Neuronal stem cell (in vitro differentiated cells): ENCODE results near the gene BCAP31.
A peak's percentile ranks its signal among the peaks of the same experiment; 100 is the strongest.
"Not testable (repeated sequence)": the region's sequence is repeated elsewhere in the genome, so short reads cannot be mapped to it uniquely, and the experiment has no call there.

Source experiments
- DNase-seq: peaks from one replicate; pipeline ENCODE4 v3.0.0-alpha.2; 2013; ENCODE audit warnings: low spot score
- H2AFZ ChIP-seq: one replicate; pipeline ENCODE4 v1.6.1; 2013; ENCODE audit warnings: mild to moderate bottlenecking, low read length, inconsistent platforms
- H2AK5ac ChIP-seq: 2 replicates; pipeline ENCODE4 v1.6.1; 2013; ENCODE audit warnings: low read depth, mild to moderate bottlenecking, inconsistent platforms, low read length, moderate library complexity, mixed read lengths
- H2BK120ac ChIP-seq: 2 replicates; pipeline ENCODE4 v1.6.1; 2013; ENCODE audit warnings: low read depth, mild to moderate bottlenecking, inconsistent platforms, low read length, moderate library complexity, mixed read lengths
- H2BK12ac ChIP-seq: one replicate; pipeline ENCODE4 v1.6.1; 2013; ENCODE audit warnings: low read length, inconsistent platforms
- H2BK15ac ChIP-seq: 2 replicates; pipeline ENCODE4 v1.6.1; 2013; ENCODE audit warnings: mild to moderate bottlenecking, low read length, inconsistent platforms, mixed read lengths
- H2BK5ac ChIP-seq: one replicate; pipeline ENCODE4 v1.6.1; 2013; ENCODE audit warnings: inconsistent platforms, mild to moderate bottlenecking, low read length, moderate library complexity
- H3K14ac ChIP-seq: one replicate; pipeline ENCODE4 v1.6.1; 2013; ENCODE audit warnings: low read length, inconsistent platforms
- H3K18ac ChIP-seq: 2 replicates; pipeline ENCODE4 v1.6.1; 2013; ENCODE audit warnings: low read length, inconsistent platforms
- H3K23ac ChIP-seq: 2 replicates; pipeline ENCODE4 v1.6.1; 2013; ENCODE audit warnings: low read depth, mild to moderate bottlenecking, mixed read lengths, low read length, inconsistent platforms; ENCODE audit not compliant: poor library complexity
- H3K27ac ChIP-seq: replicated peaks from 3 replicates; pipeline ENCODE4 v1.5.1; 2013; ENCODE audit warnings: low read length, inconsistent platforms
- H3K27me3 ChIP-seq, 3 experiments: 2 replicates each; pipeline ENCODE4 v1.6.1; 2013; ENCODE audit warnings: low read length in 3 of 3, mild to moderate bottlenecking in 2 of 3, inconsistent platforms in 1 of 3, low read depth in 1 of 3, mixed read lengths in 1 of 3, moderate library complexity in 1 of 3; ENCODE audit not compliant: control insufficient read depth in 3 of 3, insufficient read depth in 3 of 3
- H3K36me3 ChIP-seq, 2 donors: replicated peaks in 1 of 2; 2 replicates each; pipeline ENCODE4 v1.6.1; 2013; ENCODE audit warnings: low read length in 2 of 2; ENCODE audit not compliant: control insufficient read depth in 2 of 2, insufficient read depth in 2 of 2
- H3K4ac ChIP-seq: 2 replicates; pipeline ENCODE4 v1.6.1; 2013; ENCODE audit warnings: inconsistent platforms, mild to moderate bottlenecking, low read length, moderate library complexity
- H3K4me1 ChIP-seq, 2 donors: 1 replicate in 1 of 2; 2 replicates in 1 of 2; pipeline ENCODE4 v1.6.1; 2013; ENCODE audit warnings: low read length in 2 of 2, low read depth in 1 of 2; ENCODE audit not compliant: control insufficient read depth in 2 of 2, insufficient read depth in 1 of 2
- H3K4me2 ChIP-seq: one replicate; pipeline ENCODE4 v1.6.1; 2013; ENCODE audit warnings: mild to moderate bottlenecking, low read length, inconsistent platforms; ENCODE audit not compliant: insufficient read depth, poor library complexity, severe bottlenecking
- H3K4me3 ChIP-seq, 2 donors: 2 replicates each; pipeline ENCODE4 v1.5.1; 2013; ENCODE audit warnings: low read length in 2 of 2, mild to moderate bottlenecking in 2 of 2, inconsistent platforms in 1 of 2, moderate library complexity in 1 of 2
- H3K79me1 ChIP-seq: one replicate; pipeline ENCODE4 v1.6.1; 2013; ENCODE audit warnings: low read depth, mild to moderate bottlenecking, inconsistent platforms, low read length, moderate library complexity
- H3K9ac ChIP-seq: one replicate; pipeline ENCODE4 v1.6.1; 2013; ENCODE audit warnings: mild to moderate bottlenecking, low read depth, low read length, inconsistent platforms; ENCODE audit not compliant: poor library complexity
- H3K9me3 ChIP-seq, 2 donors: replicated peaks in 1 of 2; 2 replicates each; pipeline versions ENCODE3 to v1.6.1; 2013; ENCODE audit warnings: low read length in 2 of 2, mild to moderate bottlenecking in 2 of 2, inconsistent platforms in 1 of 2, low read depth in 1 of 2, mixed read lengths in 1 of 2, moderate library complexity in 1 of 2; ENCODE audit not compliant: control insufficient read depth in 2 of 2, insufficient read depth in 1 of 2
- H4K8ac ChIP-seq: one replicate; pipeline ENCODE4 v1.6.1; 2013; ENCODE audit warnings: low read depth, mild to moderate bottlenecking, inconsistent platforms, low read length, moderate library complexity
- H4K91ac ChIP-seq: one replicate; pipeline ENCODE4 v1.6.1; 2013; ENCODE audit warnings: low read length, low read depth, mild to moderate bottlenecking, inconsistent platforms; ENCODE audit not compliant: poor library complexity
- WGBS, 2 donors: extraction: QIAGEN DNeasy Blood & Tissue Kit; methylation state at CpG; one replicate each; pipeline ENCODE4 v1.1.7; 2013; ENCODE audit warnings: missing lambda C conversion rate in 2 of 2, mixed read lengths in 1 of 2; ENCODE audit not compliant: insufficient read length in 2 of 2, insufficient replicate concordance in 1 of 2; ENCODE audit errors: extremely low coverage in 2 of 2; 5-methylcytosine and 5-hydroxymethylcytosine counted together

Gene BCAP31

GRCh38 chrX:153746991-153747390 lies 22.8 kb upstream of the BCAP31 start:
- not testable (repeated sequence) for H2BK15ac ChIP-seq, H3K79me1 ChIP-seq, H3K4me2 ChIP-seq, DNase-seq, H3K4me3 ChIP-seq, H3K36me3 ChIP-seq, H3K23ac ChIP-seq, H2BK5ac ChIP-seq, H4K91ac ChIP-seq, H4K8ac ChIP-seq, H3K4ac ChIP-seq, H3K18ac ChIP-seq, H2BK12ac ChIP-seq, H2AFZ ChIP-seq, H2AK5ac ChIP-seq, H3K14ac ChIP-seq, H3K27me3 ChIP-seq, H3K9ac ChIP-seq, H3K27ac ChIP-seq, H3K9me3 ChIP-seq, H3K4me1 ChIP-seq, H2BK120ac ChIP-seq
- no CpG with 5 or more reads among the region's 6 CpGs for WGBS, 2 donors

- Histone ChIP-seq H2AK5ac (no peak overlapping the region), H3K14ac (no peak overlapping the region), H3K27me3 (no peaks in the 10 kb centered on the region), H2AFZ (no peak overlapping the region), H4K8ac (no peak overlapping the region), H3K79me1 (no peaks in the 10 kb centered on the region), H2BK120ac (no peak overlapping the region), H3K36me3 (no peaks in the 10 kb centered on the region), H4K91ac (no peak overlapping the region), H3K4me1 (no peaks in the 10 kb centered on the region), H3K18ac (no peak overlapping the region), H3K4me3 (no peak overlapping the region), H2BK15ac (no peak overlapping the region), H2BK12ac (no peak overlapping the region), H3K9ac (no peak overlapping the region), H3K23ac (no peak overlapping the region), H3K27ac (no peak overlapping the region), H3K9me3 (no peaks in the 10 kb centered on the region), H3K4me2 (no peak overlapping the region), H3K4ac (no peak overlapping the region), H2BK5ac (no peak overlapping the region)
- DNase-seq, result no peak
- 95 to 100% methylated on average over 2 of the region's 3 CpGs for WGBS, 2 donors
These were observed 22.2 kb upstream of the BCAP31 start for GRCh38 chrX:153746359-153746758.

GRCh38 chrX:153745067-153745433 lies 20.9 kb upstream of the BCAP31 start:
- not testable (repeated sequence) for H3K4me1 ChIP-seq, H3K9me3 ChIP-seq, H3K4me3 ChIP-seq

GRCh38 chrX:153744210-153745066 lies 20.3 kb upstream of the BCAP31 start:
- Histone ChIP-seq H2BK5ac (no peak overlapping the region), H3K36me3 (no peaks in the 10 kb centered on the region), H4K91ac (no peak overlapping the region), H3K9ac (peak overlapping the region; percentile 30), H3K14ac (no peak overlapping the region), H3K9me3 (no peaks in the 10 kb centered on the region), H2BK12ac (no peak overlapping the region), H4K8ac (no peak overlapping the region), H3K23ac (no peak overlapping the region), H3K79me1 (no peaks in the 10 kb centered on the region), H3K27me3 (no peaks in the 10 kb centered on the region), H3K4ac (no peak overlapping the region), H2BK120ac (no peak overlapping the region), H2AFZ (no peak overlapping the region), H3K4me2 (peak overlapping the region; percentile 45), H2AK5ac (no peak overlapping the region), H3K27ac (no peak overlapping the region), H2BK15ac (no peak overlapping the region), H3K18ac (peak overlapping the region; percentile 57), H3K4me1 (no peaks in the 10 kb centered on the region), H3K4me3 (no peak overlapping the region)
- no CpG with 5 or more reads among the region's 38 CpGs for WGBS, 2 donors
- no peak for DNase-seq

More at GRCh38 chrX:153745067-153745433, 20.9 kb upstream of the BCAP31 start:
- not testable (repeated sequence) for H3K79me1 ChIP-seq, H3K27me3 ChIP-seq, DNase-seq, H2AK5ac ChIP-seq, H2BK5ac ChIP-seq, H2BK15ac ChIP-seq, H3K9ac ChIP-seq, H2BK12ac ChIP-seq, H3K36me3 ChIP-seq, H3K18ac ChIP-seq, H4K91ac ChIP-seq, H2BK120ac ChIP-seq, H4K8ac ChIP-seq, H3K23ac ChIP-seq, H3K4ac ChIP-seq, H3K27ac ChIP-seq, H2AFZ ChIP-seq, H3K4me2 ChIP-seq, H3K14ac ChIP-seq
- no CpG with 5 or more reads among the region's 12 CpGs for WGBS, 2 donors
